Measurements from ENCODE around the gene WWOX.

- TF ChIP-seq CTCF (IDR thresholded peaks at IDR 0.05) (no peak), POLR2A (IDR thresholded peaks at IDR 0.05) (no peak)
Observed at GRCh38 chr16:79079656-79080420, 980.4 kb downstream of the WWOX start.

All from right lobe of liver (tissue), 4 donors.